GM12874 (cell line): ENCODE measurements around the gene CNKSR3.

Source experiments
- CTCF ChIP-seq: IDR thresholded peaks from 2 replicates; pipeline ENCODE4 v1.5.1; 2011; ENCODE audit warnings: low read depth, mild to moderate bottlenecking, control low read depth, low read length, moderate library complexity; ENCODE audit not compliant: insufficient read depth

The CNKSR3 gene

GRCh38 chr6:154548130-154548830 is 37.8 kb upstream of the CNKSR3 start:
- TF ChIP-seq CTCF: no peak

- no peak for TF ChIP-seq CTCF
These were observed 33.1 kb upstream of the CNKSR3 start for GRCh38 chr6:154543628-154544027.

GRCh38 chr6:154542747-154543146 is 32.3 kb upstream of the CNKSR3 start:
- TF ChIP-seq CTCF: no peak

- no peak for TF ChIP-seq CTCF
These were observed 29.2 kb upstream of the CNKSR3 start for GRCh38 chr6:154539593-154540269.

GRCh38 chr6:154538640-154539191 is 28.2 kb upstream of the CNKSR3 start:
- TF ChIP-seq CTCF: no peak

- TF ChIP-seq CTCF: no peak
These were observed 27.2 kb upstream of the CNKSR3 start for GRCh38 chr6:154537511-154538325.

- TF ChIP-seq CTCF: no peak
These were observed 26.5 kb upstream of the CNKSR3 start for GRCh38 chr6:154536999-154537398.
